ENCODE measurements around the gene BMP8A. TPM values are rescaled to one million over a fixed set of nuclear protein-coding genes. Genes with fewer than 3 reads are reported as not detected.
"Not testable (repeated sequence)": the region's sequence is repeated elsewhere in the genome, so short reads cannot be mapped to it uniquely, and the experiment has no call there.

BMP8A gene
- total RNA-seq, 1 donor from 2014 or later: 0.53 TPM

GRCh38 chr1:39500862-39501389 lies 9.5 kb downstream of the BMP8A start:
- no peak for DNase-seq (ENCODE audit: extremely low read depth, low read depth, low spot score)

GRCh38 chr1:39501666-39502065 lies 10.2 kb downstream of the BMP8A start:
- DNase-seq (ENCODE audit: extremely low read depth, low read depth, low spot score): no peak

GRCh38 chr1:39504436-39504835 lies 13.0 kb downstream of the BMP8A start:
- DNase-seq (ENCODE audit: extremely low read depth, low read depth, low spot score): not testable (repeated sequence)

- no peak for DNase-seq (ENCODE audit: extremely low read depth, low read depth, low spot score)
Observed at GRCh38 chr1:39505289-39505688, 13.9 kb downstream of the BMP8A start.

GRCh38 chr1:39507230-39507928 lies 15.9 kb downstream of the BMP8A start:
- DNase-seq (ENCODE audit: extremely low read depth, low read depth, low spot score): no peak

DNA sequence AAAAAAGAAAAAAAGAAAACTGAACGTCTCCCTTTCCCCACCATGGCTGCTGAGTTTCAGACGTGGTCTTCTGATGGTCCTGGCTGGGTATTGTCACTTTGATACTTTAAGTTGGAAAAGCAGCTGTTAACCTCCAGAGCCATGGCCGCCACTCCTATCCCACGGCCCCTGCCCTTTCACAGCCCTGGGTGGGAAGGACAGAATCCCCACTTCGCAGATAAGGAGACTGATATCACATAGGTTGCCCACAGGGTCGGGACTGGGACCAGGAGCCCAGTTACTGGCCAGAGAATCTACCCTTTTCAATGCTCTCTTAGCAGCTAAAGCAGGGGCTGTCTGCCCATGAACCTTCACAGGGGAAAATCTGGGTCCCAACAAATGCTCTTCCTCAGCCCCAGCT lies 16.8 kb downstream of the BMP8A start:
- no peak for DNase-seq (ENCODE audit: extremely low read depth, low read depth, low spot score)

- DNase-seq (ENCODE audit: extremely low read depth, low read depth, low spot score): no peak
Observed at GRCh38 chr1:39508857-39509305, 17.4 kb downstream of the BMP8A start.

- DNase-seq (ENCODE audit: extremely low read depth, low read depth, low spot score): no peak
Observed at GRCh38 chr1:39509360-39510009, 18.0 kb downstream of the BMP8A start.

DNA sequence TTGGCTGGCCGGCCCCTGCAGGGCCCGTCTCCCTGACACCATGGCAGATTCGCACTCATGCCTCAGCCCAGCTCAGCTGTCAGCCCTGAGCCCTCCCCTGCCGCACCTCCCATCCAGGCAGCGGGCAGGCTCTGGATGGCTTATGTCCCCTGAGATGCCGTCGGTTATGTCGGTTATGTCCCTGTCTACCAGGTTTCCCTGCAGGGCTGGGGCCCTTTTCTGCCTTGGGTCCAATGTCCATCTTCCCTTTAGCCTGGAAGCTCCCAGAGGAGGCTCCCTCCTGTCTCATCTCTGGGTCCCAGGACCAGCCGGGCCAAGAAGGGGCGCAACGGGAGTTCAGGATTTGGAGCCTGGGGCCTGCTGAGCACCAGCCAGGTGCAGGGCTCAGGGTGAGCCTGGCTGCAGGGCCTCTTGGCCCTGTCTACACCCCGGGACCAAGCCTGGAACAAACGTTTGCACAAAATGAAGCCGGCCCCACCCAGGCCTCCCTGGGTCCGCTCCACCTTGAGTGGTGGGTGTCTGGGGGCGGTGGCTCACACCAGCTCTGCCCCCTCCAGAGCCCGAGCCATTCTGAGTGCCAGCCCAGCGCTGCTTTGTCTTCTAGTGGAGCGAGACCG lies 19.2 kb downstream of the BMP8A start:
- not testable (repeated sequence) for DNase-seq (ENCODE audit: extremely low read depth, low read depth, low spot score)

DNA sequence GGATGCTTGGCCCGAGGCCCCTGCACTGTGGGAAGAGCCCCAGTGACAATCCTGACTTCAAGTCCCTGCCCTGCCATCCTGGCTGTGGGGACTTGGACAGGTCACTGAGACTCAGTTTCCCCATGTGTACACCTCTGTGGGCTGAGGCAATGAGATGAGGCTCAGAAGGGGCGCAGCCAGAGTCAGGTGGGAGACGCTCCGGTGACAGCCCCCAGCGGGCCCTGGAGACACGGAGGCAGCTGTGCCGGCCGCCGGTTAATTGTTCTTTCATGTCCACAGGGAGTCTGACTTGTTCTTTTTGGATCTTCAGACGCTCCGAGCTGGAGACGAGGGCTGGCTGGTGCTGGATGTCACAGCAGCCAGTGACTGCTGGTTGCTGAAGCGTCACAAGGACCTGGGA lies 20.0 kb downstream of the BMP8A start:
- DNase-seq (ENCODE audit: extremely low read depth, low read depth, low spot score): not testable (repeated sequence)

GRCh38 chr1:39512234-39512847 lies 20.9 kb downstream of the BMP8A start:
- DNase-seq (ENCODE audit: extremely low read depth, low read depth, low spot score): not testable (repeated sequence)

- DNase-seq (ENCODE audit: extremely low read depth, low read depth, low spot score): not testable (repeated sequence)
Observed at GRCh38 chr1:39514710-39515124, 23.3 kb downstream of the BMP8A start.

DNA sequence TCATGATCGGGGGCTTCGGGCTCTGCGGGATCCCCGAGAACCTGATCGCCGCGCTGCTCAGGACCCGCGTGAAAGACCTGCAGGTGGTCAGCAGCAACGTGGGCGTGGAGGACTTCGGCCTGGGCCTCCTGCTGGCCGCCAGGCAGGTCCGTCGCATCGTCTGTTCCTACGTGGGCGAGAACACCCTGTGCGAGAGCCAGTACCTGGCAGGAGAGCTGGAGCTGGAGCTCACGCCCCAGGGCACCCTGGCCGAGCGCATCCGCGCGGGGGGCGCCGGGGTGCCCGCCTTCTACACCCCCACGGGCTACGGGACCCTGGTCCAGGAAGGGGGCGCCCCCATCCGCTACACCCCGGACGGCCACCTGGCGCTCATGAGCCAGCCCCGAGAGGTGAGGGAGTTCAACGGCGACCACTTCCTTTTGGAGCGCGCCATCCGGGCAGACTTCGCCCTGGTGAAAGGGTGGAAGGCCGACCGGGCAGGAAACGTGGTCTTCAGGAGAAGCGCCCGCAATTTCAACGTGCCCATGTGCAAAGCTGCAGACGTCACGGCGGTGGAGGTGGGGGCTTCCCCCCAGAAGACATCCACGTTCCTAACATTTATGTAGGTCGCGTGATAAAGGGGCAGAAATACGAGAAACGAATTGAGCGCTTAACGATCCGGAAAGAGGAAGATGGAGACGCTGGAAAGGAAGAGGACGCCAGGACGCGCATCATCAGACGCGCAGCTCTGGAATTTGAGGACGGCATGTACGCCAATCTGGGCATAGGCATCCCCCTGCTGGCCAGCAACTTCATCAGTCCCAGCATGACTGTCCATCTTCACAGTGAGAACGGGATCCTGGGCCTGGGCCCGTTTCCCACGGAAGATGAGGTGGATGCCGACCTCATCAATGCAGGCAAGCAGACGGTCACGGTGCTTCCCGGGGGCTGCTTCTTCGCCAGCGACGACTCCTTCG lies 24.0 kb downstream of the BMP8A start:
- not testable (repeated sequence) for DNase-seq (ENCODE audit: extremely low read depth, low read depth, low spot score)

DNA sequence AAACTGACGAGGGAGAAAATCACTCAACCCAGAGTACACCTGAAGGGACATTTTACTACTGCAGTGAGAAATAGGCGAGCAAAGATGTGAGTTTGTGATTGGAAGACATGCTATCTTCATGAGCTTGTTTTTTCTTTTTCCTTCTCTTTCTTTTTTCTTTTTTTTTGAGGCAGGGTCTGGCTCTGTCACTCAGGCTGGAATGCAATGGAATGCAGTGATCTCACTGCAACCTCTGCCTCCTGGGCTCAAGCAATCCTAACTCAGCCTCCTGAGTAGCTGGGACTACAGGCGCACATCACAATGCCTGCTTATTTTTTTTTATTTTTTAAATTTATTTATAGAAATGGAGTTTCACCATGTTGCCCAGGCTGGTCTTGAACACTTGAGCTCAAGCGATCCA lies 25.4 kb downstream of the BMP8A start:
- DNase-seq (ENCODE audit: extremely low read depth, low read depth, low spot score): not testable (repeated sequence)

- not testable (repeated sequence) for DNase-seq (ENCODE audit: extremely low read depth, low read depth, low spot score)
Observed at GRCh38 chr1:39517936-39518335, 26.5 kb downstream of the BMP8A start.

GRCh38 chr1:39519376-39519775 lies 27.9 kb downstream of the BMP8A start:
- not testable (repeated sequence) for DNase-seq (ENCODE audit: extremely low read depth, low read depth, low spot score)

- not testable (repeated sequence) for DNase-seq (ENCODE audit: extremely low read depth, low read depth, low spot score)
Observed at GRCh38 chr1:39522221-39522620, 30.8 kb downstream of the BMP8A start.

GRCh38 chr1:39522661-39523567 lies 31.5 kb downstream of the BMP8A start:
- DNase-seq (ENCODE audit: extremely low read depth, low read depth, low spot score): no peak

DNA sequence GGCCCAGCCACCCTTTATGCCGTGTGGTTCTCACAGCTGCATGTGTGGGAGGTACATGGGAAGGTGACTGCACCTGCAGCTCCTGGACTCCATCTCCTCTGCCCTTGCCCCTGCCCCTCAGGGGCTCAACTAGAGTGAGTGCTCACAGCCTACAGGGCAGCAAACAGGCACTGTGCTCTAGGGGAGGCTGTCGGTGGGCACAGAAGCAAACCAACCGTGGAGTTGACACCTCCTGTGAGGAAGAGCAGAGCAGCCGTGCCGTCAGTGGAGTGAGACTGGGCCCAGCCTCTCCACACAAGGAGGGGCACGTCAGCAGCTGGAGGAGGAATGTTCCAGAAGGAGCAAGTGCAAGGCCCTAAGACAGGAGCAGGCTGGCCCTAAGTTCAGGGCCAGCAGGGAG lies 32.7 kb downstream of the BMP8A start:
- DNase-seq (ENCODE audit: extremely low read depth, low read depth, low spot score): no peak

All from glomerular endothelial cell (primary cell).